HEK293 (cell line): ENCODE results near the gene EML1.

Experiments used
- SP2 ChIP-seq: fragments of 450-650 bp; formaldehyde crosslinking; IDR thresholded peaks from 2 replicates; pipeline ENCODE4 v1.5.1; 2016; ENCODE audit warnings: missing biosample characterization, missing genetic modification characterization
- YY1 ChIP-seq: fragments of 450-650 bp; formaldehyde crosslinking; IDR thresholded peaks from 2 replicates; pipeline ENCODE4 v1.5.1; 2018; ENCODE audit warnings: missing biosample characterization, missing genetic modification characterization
- ZEB2 ChIP-seq: fragments of 450-650 bp; formaldehyde crosslinking; IDR thresholded peaks from 2 replicates; pipeline ENCODE4 v1.5.1; 2016; ENCODE audit warnings: missing biosample characterization, missing genetic modification characterization
- ZNF138 ChIP-seq: fragments of 450-650 bp; formaldehyde crosslinking; IDR thresholded peaks from 2 replicates; pipeline ENCODE4 v1.5.1; 2016; ENCODE audit warnings: missing biosample characterization, missing genetic modification characterization, borderline replicate concordance
- ZNF140 ChIP-seq: fragments of 450-650 bp; formaldehyde crosslinking; IDR thresholded peaks from 2 replicates; pipeline ENCODE4 v1.5.1; 2016; ENCODE audit warnings: missing biosample characterization, missing genetic modification characterization
- ZNF174 ChIP-seq: fragments of 450-650 bp; formaldehyde crosslinking; IDR thresholded peaks from 2 replicates; pipeline ENCODE4 v1.5.0; 2017; ENCODE audit warnings: missing biosample characterization, mild to moderate bottlenecking, missing genetic modification characterization
- ZNF202 ChIP-seq: fragments of 450-650 bp; formaldehyde crosslinking; IDR thresholded peaks from 2 replicates; pipeline ENCODE4 v1.5.1; 2016; ENCODE audit warnings: missing biosample characterization, missing genetic modification characterization, borderline replicate concordance
- ZNF274 ChIP-seq, 2 experiments: fragments of 200-500 bp in 1 of 2; fragments of 450-650 bp in 1 of 2; sonication (Bioruptor generic) in 1 of 2; formaldehyde crosslinking in 1 of 2; IDR thresholded peaks; 2 replicates each; pipeline versions ENCODE4 v1.5.1 to v1.6.1; 2014 to 2016; ENCODE audit warnings: borderline replicate concordance in 1 of 2, inconsistent platforms in 1 of 2, low read length in 1 of 2, missing biosample characterization in 1 of 2, missing genetic modification characterization in 1 of 2
- ZNF292 ChIP-seq: fragments of 450-650 bp; formaldehyde crosslinking; IDR thresholded peaks from 2 replicates; pipeline ENCODE4 v1.5.1; 2016; ENCODE audit warnings: low read depth, missing biosample characterization, missing genetic modification characterization, borderline replicate concordance
- ZNF391 ChIP-seq: fragments of 450-650 bp; formaldehyde crosslinking; IDR thresholded peaks from 2 replicates; pipeline ENCODE4 v1.5.1; 2016; ENCODE audit warnings: low read depth, missing biosample characterization, missing genetic modification characterization, borderline replicate concordance
- TF ChIP-seq, protein P1 (sequence below): fragments of 450-650 bp; formaldehyde crosslinking; IDR thresholded peaks from 2 replicates; pipeline ENCODE4 v1.5.1; 2017; ENCODE audit warnings: missing biosample characterization, missing genetic modification characterization
- TF ChIP-seq, protein P2 (sequence below): fragments of 450-650 bp; formaldehyde crosslinking; IDR thresholded peaks from 2 replicates; pipeline ENCODE4 v1.5.1; 2016; ENCODE audit warnings: missing biosample characterization, missing genetic modification characterization
- TF ChIP-seq, protein P3 (sequence below): fragments of 450-650 bp; formaldehyde crosslinking; IDR thresholded peaks from 2 replicates; pipeline ENCODE4 v1.5.1; 2016; ENCODE audit warnings: missing biosample characterization, missing genetic modification characterization, low read depth

DNA sequence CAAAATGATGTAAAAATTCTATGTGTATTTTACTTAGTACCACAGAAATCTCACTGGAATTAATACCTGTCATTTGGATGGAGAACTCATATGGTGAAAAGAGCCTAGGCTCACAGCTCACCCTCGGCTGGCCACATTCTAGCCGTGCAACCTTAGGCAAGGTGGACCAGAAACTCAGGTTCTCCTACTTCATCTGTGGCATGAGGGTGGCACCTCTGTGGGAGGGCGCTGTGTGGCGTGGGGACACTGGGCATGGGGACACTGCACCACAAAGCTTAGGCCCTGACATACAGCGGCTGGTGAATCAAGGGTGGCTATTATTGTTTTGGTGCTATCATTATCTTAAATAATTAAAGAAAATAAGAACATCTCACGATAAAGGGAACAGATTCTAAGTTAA lies 47.1 kb downstream of the EML1 start:
- TF ChIP-seq, protein P1, sequence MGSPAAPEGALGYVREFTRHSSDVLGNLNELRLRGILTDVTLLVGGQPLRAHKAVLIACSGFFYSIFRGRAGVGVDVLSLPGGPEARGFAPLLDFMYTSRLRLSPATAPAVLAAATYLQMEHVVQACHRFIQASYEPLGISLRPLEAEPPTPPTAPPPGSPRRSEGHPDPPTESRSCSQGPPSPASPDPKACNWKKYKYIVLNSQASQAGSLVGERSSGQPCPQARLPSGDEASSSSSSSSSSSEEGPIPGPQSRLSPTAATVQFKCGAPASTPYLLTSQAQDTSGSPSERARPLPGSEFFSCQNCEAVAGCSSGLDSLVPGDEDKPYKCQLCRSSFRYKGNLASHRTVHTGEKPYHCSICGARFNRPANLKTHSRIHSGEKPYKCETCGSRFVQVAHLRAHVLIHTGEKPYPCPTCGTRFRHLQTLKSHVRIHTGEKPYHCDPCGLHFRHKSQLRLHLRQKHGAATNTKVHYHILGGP (tag by site-specific recombination) = no peak
- TF ChIP-seq, protein P2, sequence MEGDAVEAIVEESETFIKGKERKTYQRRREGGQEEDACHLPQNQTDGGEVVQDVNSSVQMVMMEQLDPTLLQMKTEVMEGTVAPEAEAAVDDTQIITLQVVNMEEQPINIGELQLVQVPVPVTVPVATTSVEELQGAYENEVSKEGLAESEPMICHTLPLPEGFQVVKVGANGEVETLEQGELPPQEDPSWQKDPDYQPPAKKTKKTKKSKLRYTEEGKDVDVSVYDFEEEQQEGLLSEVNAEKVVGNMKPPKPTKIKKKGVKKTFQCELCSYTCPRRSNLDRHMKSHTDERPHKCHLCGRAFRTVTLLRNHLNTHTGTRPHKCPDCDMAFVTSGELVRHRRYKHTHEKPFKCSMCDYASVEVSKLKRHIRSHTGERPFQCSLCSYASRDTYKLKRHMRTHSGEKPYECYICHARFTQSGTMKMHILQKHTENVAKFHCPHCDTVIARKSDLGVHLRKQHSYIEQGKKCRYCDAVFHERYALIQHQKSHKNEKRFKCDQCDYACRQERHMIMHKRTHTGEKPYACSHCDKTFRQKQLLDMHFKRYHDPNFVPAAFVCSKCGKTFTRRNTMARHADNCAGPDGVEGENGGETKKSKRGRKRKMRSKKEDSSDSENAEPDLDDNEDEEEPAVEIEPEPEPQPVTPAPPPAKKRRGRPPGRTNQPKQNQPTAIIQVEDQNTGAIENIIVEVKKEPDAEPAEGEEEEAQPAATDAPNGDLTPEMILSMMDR (tag by site-specific recombination) = no peak
- no peak for TF ChIP-seq ZEB2 (tag by site-specific recombination)
- TF ChIP-seq, protein P3, sequence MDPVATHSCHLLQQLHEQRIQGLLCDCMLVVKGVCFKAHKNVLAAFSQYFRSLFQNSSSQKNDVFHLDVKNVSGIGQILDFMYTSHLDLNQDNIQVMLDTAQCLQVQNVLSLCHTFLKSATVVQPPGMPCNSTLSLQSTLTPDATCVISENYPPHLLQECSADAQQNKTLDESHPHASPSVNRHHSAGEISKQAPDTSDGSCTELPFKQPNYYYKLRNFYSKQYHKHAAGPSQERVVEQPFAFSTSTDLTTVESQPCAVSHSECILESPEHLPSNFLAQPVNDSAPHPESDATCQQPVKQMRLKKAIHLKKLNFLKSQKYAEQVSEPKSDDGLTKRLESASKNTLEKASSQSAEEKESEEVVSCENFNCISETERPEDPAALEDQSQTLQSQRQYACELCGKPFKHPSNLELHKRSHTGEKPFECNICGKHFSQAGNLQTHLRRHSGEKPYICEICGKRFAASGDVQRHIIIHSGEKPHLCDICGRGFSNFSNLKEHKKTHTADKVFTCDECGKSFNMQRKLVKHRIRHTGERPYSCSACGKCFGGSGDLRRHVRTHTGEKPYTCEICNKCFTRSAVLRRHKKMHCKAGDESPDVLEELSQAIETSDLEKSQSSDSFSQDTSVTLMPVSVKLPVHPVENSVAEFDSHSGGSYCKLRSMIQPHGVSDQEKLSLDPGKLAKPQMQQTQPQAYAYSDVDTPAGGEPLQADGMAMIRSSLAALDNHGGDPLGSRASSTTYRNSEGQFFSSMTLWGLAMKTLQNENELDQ = no peak
- TF ChIP-seq ZNF138 (tag by site-specific recombination) = no peak
- TF ChIP-seq SP2 (tag by site-specific recombination) = no peak
- TF ChIP-seq ZNF140 = no peak
- no peak for TF ChIP-seq ZNF202 (tag by site-specific recombination)
- no peak for TF ChIP-seq YY1 (tag by site-specific recombination)
- no peak for TF ChIP-seq ZNF292
- TF ChIP-seq ZNF174 (tag by site-specific recombination) = no peak
- no peak for TF ChIP-seq ZNF391 (tag by site-specific recombination)
- no peak for TF ChIP-seq ZNF274 (IDR thresholded peaks at IDR 0.05; ENCODE audit: low read length)
- no peak for TF ChIP-seq ZNF274 (tag by site-specific recombination; IDR thresholded peaks at IDR 0.05; ENCODE audit: borderline replicate concordance)
